Measurements from ENCODE around the gene SEMA3E.
"Not testable (repeated sequence)": the region's sequence is repeated elsewhere in the genome, so short reads cannot be mapped to it uniquely, and the experiment has no call there.

Gene SEMA3E

GRCh38 chr7:83451501-83452045 lies 197.4 kb downstream of the SEMA3E start:
- DNase-seq (ENCODE audit: low spot score) = no peak

- DNase-seq (ENCODE audit: low spot score) = no peak
These were observed 199.2 kb downstream of the SEMA3E start for GRCh38 chr7:83449781-83450180.

DNA sequence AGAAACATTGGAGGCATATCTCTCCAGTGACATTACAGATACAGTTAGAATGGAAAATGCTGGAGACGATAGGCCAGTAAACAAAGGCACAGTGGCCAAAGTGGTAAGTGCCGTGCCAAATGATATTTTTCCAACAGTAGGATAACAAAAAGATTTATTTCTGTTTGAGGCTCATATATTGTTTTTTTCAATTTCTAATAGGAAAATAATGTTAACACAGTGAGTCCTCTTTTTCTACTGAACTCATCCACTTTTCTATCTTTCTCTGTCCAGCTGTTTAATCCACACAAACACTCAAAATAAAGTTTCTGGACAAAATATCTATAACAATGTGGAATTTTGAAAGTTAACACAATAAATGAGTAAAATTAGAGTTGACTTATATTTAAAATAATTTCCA lies 201.3 kb downstream of the SEMA3E start:
- no peak for DNase-seq (ENCODE audit: low spot score)

GRCh38 chr7:83446102-83446669 lies 202.8 kb downstream of the SEMA3E start:
- no peak for DNase-seq (ENCODE audit: low spot score)

DNA sequence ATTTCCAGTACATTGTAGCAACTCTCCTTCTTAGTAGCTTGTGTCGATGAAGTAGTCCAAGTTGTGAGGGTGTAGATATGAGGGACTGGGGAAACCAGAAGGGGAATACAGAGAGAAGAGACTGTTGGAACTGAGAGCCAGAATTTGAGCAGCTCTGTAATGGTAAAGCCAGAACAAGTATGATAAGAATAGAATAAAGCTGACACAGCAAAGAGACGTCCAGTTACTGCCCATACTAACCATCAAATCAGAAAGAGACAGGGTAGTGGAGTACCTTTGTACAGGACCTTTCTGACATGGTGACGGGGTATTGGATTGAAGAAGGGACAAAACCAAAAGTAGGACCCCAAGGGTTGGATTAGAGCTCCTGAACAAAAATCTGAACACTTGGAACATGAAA lies 206.0 kb downstream of the SEMA3E start:
- no peak for DNase-seq (ENCODE audit: low spot score)

- DNase-seq (ENCODE audit: low spot score) = no peak
These were observed 209.9 kb downstream of the SEMA3E start for GRCh38 chr7:83439026-83439425.

DNA sequence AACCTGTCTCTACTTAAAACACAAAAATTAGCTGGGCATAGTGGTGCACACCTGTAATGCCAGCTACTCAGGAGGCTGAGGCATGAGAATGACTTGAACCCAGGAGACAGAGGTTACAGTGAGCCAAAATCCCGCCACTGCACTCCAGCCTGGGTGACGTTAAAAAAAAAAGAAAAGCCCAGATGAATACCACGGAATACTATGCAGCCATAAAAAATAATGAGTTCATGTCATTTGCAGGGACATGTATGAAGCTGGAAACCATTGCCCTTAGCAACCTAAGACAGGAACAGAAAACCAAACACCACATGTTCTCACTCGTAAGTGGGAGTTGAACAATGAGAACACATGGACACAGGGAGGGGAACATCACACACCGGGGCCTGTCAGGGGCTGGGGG lies 218.7 kb downstream of the SEMA3E start:
- not testable (repeated sequence) for DNase-seq (ENCODE audit: low spot score)

DNA sequence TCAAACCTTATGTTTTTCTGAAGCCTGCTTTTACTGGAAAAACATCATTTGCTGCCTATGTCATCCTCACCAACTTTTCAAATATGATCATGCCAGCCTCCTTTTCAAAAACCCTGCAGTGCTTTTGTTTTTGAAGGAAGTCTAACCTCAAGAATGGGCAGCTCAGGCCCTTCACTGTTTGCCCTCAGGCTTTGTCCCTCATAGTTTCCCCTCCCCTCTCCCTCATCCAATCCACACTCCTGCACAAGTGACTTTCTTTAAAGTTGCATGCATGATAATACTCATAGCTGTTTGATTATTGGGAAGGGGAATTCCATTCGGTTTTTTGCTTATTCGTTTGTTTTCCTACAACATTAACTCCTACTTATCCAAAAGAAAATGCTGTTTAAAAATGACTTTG lies 219.4 kb downstream of the SEMA3E start:
- DNase-seq (ENCODE audit: low spot score) = no peak

GRCh38 chr7:83427884-83428283 lies 221.1 kb downstream of the SEMA3E start:
- no peak for DNase-seq (ENCODE audit: low spot score)

DNA sequence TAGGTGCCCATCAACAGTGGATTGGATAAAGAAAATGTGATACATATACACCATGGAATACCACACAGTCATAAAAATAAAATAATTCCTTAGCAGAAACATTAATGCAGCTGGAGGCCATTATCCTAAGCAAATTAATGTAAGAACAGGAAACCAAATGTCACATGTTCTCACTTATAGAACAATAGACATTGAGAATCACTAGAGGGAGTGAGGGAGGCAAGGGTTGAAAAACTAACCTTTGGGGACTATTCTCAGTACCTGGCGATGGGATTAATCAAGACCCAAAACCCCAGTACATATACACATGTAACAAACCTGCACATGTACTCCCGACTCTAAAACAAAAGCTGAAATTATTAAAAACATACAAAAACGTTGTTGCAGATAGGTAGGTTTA lies 222.6 kb downstream of the SEMA3E start:
- no peak for DNase-seq (ENCODE audit: low spot score)

DNA sequence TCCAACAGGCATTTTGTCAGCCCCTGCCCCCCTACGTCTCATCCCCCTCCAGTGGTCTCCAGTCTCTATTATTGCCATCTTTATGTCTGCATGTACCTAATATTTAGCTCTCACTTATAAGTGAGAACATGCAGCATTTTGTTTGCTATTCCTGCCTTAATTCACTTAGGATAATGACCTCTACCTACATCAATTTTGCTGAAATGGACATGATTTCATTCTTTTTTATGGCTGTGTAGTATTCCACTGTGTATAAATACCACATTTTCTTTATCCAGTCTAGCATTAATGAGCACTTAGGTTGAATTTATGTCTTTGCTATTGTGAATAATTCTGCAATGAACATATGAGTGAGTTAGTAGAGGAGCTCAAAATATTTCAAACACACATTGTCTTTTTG lies 229.9 kb downstream of the SEMA3E start:
- DNase-seq (ENCODE audit: low spot score) = no peak

DNA sequence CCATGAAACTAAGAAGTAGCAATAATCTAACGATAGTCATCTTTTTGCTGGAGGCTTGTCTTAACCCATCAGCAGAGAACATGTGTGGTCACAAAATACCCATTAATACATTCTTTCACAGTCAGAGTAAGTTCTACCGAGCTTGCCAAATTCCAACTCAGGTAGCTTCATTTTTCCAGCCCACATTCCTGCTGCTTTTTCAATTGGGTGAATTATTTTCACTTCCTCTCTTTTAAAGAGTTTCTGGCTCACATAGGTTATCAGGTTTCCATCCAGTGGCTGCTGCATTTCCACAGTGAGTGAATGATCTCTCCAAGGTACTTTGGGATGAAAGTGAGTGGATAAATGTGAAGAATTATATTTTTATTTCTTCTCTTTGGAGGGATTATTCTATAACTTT lies 233.1 kb downstream of the SEMA3E start:
- no peak for DNase-seq (ENCODE audit: low spot score)

- DNase-seq (ENCODE audit: low spot score) = no peak
These were observed 234.0 kb downstream of the SEMA3E start for GRCh38 chr7:83414947-83415346.

DNA sequence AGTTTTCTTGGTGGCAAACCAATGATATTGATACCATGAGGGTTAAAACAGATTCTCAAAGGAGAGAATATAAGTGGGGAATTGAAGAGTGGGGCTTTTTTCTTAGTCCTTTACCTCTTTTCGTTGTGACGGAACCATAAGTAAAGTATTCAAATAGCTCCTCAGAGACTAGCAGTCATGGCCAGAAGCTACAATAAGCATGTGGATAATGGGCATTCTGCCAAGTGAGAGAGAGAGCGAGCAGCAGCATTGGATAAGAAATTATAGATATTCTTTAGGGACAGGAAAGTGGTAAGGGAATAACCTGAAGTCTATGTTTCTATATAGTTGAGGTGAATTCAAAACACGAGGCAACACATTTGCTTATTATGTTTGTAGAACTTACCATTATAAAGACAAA lies 235.1 kb downstream of the SEMA3E start:
- no peak for DNase-seq (ENCODE audit: low spot score)

- no peak for DNase-seq (ENCODE audit: low spot score)
These were observed 235.5 kb downstream of the SEMA3E start for GRCh38 chr7:83413424-83413823.

GRCh38 chr7:83410989-83411591 lies 237.8 kb downstream of the SEMA3E start:
- DNase-seq (ENCODE audit: low spot score) = no peak

GRCh38 chr7:83394776-83395175 lies 254.2 kb downstream of the SEMA3E start:
- no peak for DNase-seq (ENCODE audit: low spot score)

DNA sequence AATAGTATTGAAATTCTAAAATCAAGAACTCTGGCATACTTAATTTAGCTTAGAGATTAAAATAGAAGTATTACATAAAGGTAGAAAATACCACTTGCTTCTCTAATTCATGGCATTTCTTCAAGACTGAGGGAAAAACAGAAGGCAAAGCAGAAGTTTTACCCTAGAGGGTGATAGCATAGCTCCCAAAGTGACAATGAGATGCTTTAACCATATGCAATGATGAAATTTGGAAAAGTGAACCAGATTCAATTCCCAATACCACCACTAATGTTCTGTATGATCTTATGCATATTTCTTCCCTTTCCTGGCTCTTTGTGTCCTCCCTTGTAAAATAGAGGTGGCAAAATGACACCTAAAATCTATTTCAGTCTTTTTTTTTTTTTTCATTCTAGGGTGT lies 260.5 kb downstream of the SEMA3E start:
- DNase-seq (ENCODE audit: low spot score) = no peak

DNA sequence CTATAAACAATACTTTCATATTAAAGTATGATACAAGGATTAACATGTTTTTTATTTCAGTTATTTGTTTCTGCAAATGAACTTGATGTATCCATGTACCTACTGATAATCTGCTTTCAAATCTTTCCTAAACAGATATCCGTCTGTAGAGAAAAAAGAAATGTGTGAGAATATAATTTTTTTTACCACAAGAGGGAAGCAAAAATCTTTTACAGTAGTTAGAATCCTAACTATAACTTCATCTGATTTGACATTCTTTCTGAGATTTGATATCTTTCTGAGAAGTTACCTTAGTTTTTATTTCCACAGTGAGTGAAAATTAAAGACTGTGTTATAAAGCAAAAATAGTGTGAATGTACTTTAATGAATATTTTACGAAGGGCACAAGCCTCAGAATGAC lies 282.3 kb downstream of the SEMA3E start:
- DNase-seq (ENCODE audit: low spot score) = no peak

- no peak for DNase-seq (ENCODE audit: low spot score)
These were observed 283.2 kb downstream of the SEMA3E start for GRCh38 chr7:83365746-83366145.

- no peak for DNase-seq (ENCODE audit: low spot score)
These were observed 285.9 kb downstream of the SEMA3E start for GRCh38 chr7:83362871-83363550.

- no peak for DNase-seq (ENCODE audit: low spot score)
These were observed 289.8 kb downstream of the SEMA3E start for GRCh38 chr7:83359108-83359507.

- no peak for DNase-seq (ENCODE audit: low spot score)
These were observed 293.8 kb downstream of the SEMA3E start for GRCh38 chr7:83355143-83355542.
